Measurements from ENCODE around the gene MCOLN1.

DNA sequence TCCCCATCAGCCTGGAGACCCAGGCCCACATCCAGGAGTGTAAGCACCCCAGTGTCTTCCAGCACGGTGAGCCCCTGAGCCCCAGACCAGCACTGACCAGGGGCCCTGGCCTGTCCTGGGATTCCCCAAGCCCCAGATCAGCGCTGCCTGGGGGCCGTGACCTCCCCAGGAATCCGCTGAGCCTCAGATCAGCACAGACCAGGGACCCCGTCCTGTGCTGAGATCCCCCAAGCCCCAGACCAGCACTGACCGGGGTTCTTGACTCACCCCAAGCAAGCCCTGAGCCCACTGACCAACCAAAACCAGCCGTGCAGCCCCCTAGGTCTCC, 5.7 kb downstream of the MCOLN1 start:
- TF ChIP-seq POLR2A (IDR thresholded peaks at IDR 0.05; ENCODE audit: low read length) = no peak
- TF ChIP-seq GATA1 (IDR thresholded peaks at IDR 0.05; ENCODE audit: low read depth, low read length) = no peak
